Brain microvascular endothelial cell (primary cell): Measurements from ENCODE around the gene ABTB1.

Experiments
- DNase-seq: peaks from one replicate; pipeline ENCODE4 v3.0.0-alpha.2; 2020
- H3K27ac ChIP-seq: fragments of 250-450 bp; sonication (Bioruptor Pico); 2 replicates; pipeline ENCODE4 v1.5.1; 2020; ENCODE audit warnings: mild to moderate bottlenecking, moderate library complexity
- H3K27me3 ChIP-seq: fragments of 250-450 bp; sonication (Bioruptor Pico); replicated peaks from 2 replicates; pipeline ENCODE4 v1.5.1; 2020; ENCODE audit warnings: mild to moderate bottlenecking
- H3K36me3 ChIP-seq: fragments of 250-450 bp; sonication (Bioruptor Pico); replicated peaks from 2 replicates; pipeline ENCODE4 v1.5.1; 2020; ENCODE audit warnings: mild to moderate bottlenecking
- H3K4me3 ChIP-seq: 2 replicates; pipeline ENCODE4 v1.5.1; 2011; ENCODE audit warnings: low read depth, mild to moderate bottlenecking, control low read depth, low read length, moderate library complexity
- CTCF ChIP-seq: IDR thresholded peaks from 2 replicates; pipeline ENCODE4 v1.5.1; 2011; ENCODE audit warnings: low read depth, mild to moderate bottlenecking, moderate library complexity, low read length, control low read depth, inconsistent platforms; ENCODE audit errors: missing control alignments
- in situ Hi-C: cut with HindIII; loops from 2 replicates; pipeline ENCODE4 v1.10.0; 2017; ENCODE audit warnings: low sequenced_read_pairs, low pct_ligation_motif_present

ABTB1 gene

DNA sequence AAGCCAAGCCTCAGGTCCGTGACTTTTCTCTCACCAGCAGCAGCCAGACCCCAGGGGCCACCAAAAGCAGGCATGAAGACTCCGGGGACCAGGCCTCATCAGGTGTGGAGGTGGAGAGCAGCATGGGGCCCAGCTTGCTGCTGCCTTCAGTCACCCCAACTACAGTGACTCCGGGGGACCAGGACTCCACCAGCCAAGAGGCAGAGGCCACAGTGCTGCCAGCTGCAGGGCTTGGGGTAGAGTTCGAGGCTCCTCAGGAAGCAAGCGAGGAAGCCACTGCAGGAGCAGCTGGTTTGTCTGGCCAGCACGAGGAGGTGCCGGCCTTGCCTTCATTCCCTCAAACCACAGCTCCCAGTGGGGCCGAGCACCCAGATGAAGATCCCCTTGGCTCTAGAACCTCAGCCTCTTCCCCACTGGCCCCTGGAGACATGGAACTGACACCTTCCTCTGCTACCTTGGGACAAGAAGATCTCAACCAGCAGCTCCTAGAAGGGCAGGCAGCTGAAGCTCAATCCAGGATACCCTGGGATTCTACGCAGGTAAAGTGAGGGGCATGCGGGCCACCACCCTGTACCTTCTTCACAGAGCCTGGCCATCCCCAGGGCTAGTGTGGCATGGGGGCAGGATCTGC, 12.0 kb upstream of the ABTB1 start:
- in situ Hi-C loops, result no loop called here
- Histone ChIP-seq H3K27ac (no peak overlapping the region), H3K4me3 (no peak overlapping the region), H3K27me3 (no peaks in the 10 kb centered on the region), H3K36me3 (no peaks in the 10 kb centered on the region)
- no peak for TF ChIP-seq CTCF
- DNase-seq, result no peak

DNA sequence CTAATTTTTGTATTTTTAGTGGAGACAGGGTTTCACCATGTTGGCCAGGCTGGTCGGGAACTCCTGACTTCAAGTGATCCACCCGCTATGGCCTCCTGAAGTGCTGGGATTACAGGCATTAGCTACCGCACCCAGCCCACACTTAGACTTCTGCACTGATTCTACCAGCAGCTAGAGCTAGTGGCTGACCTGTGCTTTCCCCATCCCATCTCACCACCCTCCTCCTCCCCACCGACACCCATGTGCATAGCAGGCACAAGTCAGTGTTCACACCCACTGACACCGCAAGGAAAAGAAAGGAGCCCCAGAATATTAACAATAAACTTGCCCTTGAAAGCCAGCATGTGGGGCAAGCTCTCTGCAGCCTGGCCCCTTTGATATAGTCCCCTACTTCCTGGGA, 11.2 kb upstream of the ABTB1 start:
- Histone ChIP-seq H3K36me3 (no peaks in the 10 kb centered on the region), H3K27ac (no peak overlapping the region), H3K27me3 (no peaks in the 10 kb centered on the region), H3K4me3 (no peak overlapping the region)
- no peak for TF ChIP-seq CTCF
- DNase-seq, result no peak
- in situ Hi-C loops, result no loop called here

DNA sequence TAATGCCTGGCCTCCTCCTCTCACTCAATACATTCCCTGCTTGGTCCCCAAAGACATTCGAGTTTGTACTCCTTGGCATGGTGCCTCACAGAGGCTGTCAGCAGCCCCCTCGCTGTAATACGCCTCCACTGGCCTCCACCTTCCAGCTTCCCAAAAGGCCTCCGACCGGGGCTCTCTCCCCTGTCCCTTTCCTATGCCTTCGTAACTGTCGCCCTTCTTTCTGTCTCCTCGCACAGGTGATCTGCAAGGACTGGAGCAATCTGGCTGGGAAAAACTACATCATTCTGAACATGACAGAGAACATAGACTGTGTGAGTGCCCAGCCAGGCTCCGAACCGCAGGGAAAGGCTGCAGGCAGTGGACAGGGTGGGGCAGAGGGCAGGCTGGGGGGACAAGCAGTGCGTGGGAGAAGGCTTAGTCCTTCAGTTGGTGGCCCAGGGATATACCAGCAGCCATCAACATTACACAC, 10.7 kb upstream of the ABTB1 start:
- Histone ChIP-seq H3K4me3 (no peak overlapping the region), H3K36me3 (no peaks in the 10 kb centered on the region), H3K27ac (no peak overlapping the region), H3K27me3 (no peaks in the 10 kb centered on the region)
- in situ Hi-C loops, result no loop called here
- TF ChIP-seq CTCF, result no peak
- DNase-seq, result no peak

- in situ Hi-C loops, result no loop called here
- Histone ChIP-seq H3K27me3 (no peaks in the 10 kb centered on the region), H3K4me3 (no peak overlapping the region), H3K27ac (no peak overlapping the region), H3K36me3 (no peaks in the 10 kb centered on the region)
- no peak for TF ChIP-seq CTCF
- no peak for DNase-seq
These were observed 9.6 kb upstream of the ABTB1 start for GRCh38 chr3:127663151-127663550.

DNA sequence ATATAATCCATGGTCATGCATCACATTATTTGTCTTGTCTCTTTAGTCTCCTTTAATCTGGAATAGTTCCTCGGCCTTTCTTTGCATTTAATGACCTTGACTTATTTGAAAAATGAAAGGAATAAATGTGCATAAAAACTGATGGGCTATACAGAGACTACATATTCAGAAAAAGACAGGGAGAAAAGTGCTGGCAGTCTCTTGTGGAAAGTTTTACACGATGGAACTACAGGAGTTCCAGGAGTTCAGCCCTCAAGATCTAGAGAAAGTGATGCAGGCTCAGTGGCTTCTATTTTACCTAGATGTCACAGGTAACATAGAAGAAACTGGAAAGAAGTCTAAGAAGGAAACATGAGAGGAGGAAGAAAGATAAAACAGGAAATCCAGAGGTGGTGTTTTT, 7.6 kb upstream of the ABTB1 start:
- Histone ChIP-seq H3K27ac (no peak overlapping the region), H3K36me3 (no peaks in the 10 kb centered on the region), H3K4me3 (no peak overlapping the region), H3K27me3 (no peaks in the 10 kb centered on the region)
- TF ChIP-seq CTCF, result no peak
- DNase-seq, result no peak
- in situ Hi-C loops, result no loop called here

GRCh38 chr3:127665586-127665985, 7.2 kb upstream of the ABTB1 start:
- H3K4me3 ChIP-seq, result no peak overlapping the region
- DNase-seq, result no peak
- in situ Hi-C loops, result no loop called here
- TF ChIP-seq CTCF, result no peak
- H3K27me3 ChIP-seq, result no peaks in the 10 kb centered on the region
- no peaks in the 10 kb centered on the region for H3K36me3 ChIP-seq
- no peak overlapping the region for H3K27ac ChIP-seq
